GM12878 (cell line): ENCODE measurements around the gene SRPRB. TPM values are rescaled to one million over a fixed set of nuclear protein-coding genes. Genes with fewer than 3 reads are reported as not detected.

Experiments used
- ATAC-seq: fragments of 200-7000 bp; cut with Tn5 transposase; 3 replicates; pipeline ENCODE4 v1.9.1; 2020; ENCODE audit warnings: mild to moderate bottlenecking, moderate library complexity
- BruUV-seq: library from RNA; stranded (reverse); fragments of 400-500 nt; replicated peaks from 2 replicates; lab custom pipeline; 2021; lab: Mats Ljungman, UMichigan
- CTCF ChIA-PET: fragments of 300-600 bp; sonication (Branson Sonifier 250); formaldehyde crosslinking; extraction: SDS; loops from one replicate; lab custom pipeline; 2021; ENCODE audit warnings: inconsistent platforms; lab: Yijun Ruan, JAX
- POLR2A ChIA-PET: fragments of 350-600 bp; formaldehyde crosslinking; extraction: SDS; loops from one replicate; lab custom pipeline; 2021; ENCODE audit warnings: inconsistent platforms; lab: Charles Lee
- RAD21 ChIA-PET: fragments of 300-600 bp; sonication (Branson Sonifier 250); formaldehyde crosslinking; loops from one replicate; lab custom pipeline; 2023; ENCODE audit warnings: antibody characterized with exemption; ENCODE audit not compliant: unreplicated experiment; lab: Charles Lee
- SMC1A ChIA-PET: fragments of 300-600 bp; sonication (Branson Sonifier 250); formaldehyde crosslinking; loops from one replicate; lab custom pipeline; 2023; ENCODE audit not compliant: unreplicated experiment, uncharacterized antibody; lab: Charles Lee
- DNase-seq: peaks from one replicate; pipeline ENCODE4 v3.0.0-alpha.2; 2011; ENCODE audit warnings: low read depth, low spot score
- FAIRE-seq: peaks from 3 replicates; lab custom pipeline; 2011; peaks lifted over from hg19 to GRCh38; lab: Jason Lieb, UNC
- H2AFZ ChIP-seq: 2 replicates; pipeline ENCODE4 v1.6.0; 2011; ENCODE audit warnings: low read depth, low read length, control low read depth; ENCODE audit not compliant: control insufficient read depth
- H3K27ac ChIP-seq: 2 replicates; pipeline ENCODE4 v1.5.1; 2011; ENCODE audit warnings: control low read depth; ENCODE audit not compliant: control insufficient read depth, insufficient read depth
- H3K27me3 ChIP-seq, 2 experiments: replicated peaks in 1 of 2; 2 replicates each; pipeline versions ENCODE4 v1.6.0 to v1.6.1; 2011; ENCODE audit warnings: low read length in 1 of 2; ENCODE audit not compliant: control insufficient read depth in 2 of 2, insufficient read depth in 2 of 2
- H3K36me3 ChIP-seq, 2 experiments: 2 replicates each; pipeline ENCODE4 v1.5.1; 2011; ENCODE audit warnings: low read length in 1 of 2; ENCODE audit not compliant: control insufficient read depth in 2 of 2, insufficient read depth in 2 of 2
- H3K4me1 ChIP-seq: 2 replicates; pipeline ENCODE4 v1.6.1; 2011; ENCODE audit warnings: mild to moderate bottlenecking, low read length, moderate library complexity, mixed read lengths; ENCODE audit not compliant: control insufficient read depth, insufficient read depth
- H3K4me2 ChIP-seq: 2 replicates; pipeline ENCODE4 v1.6.0; 2011; ENCODE audit warnings: control low read depth; ENCODE audit not compliant: control insufficient read depth, insufficient read depth
- H3K4me3 ChIP-seq: fragments of 200-600 bp; sonication (generic); 2 replicates; pipeline ENCODE4 v1.5.1; 2016
- H3K79me2 ChIP-seq: 2 replicates; pipeline ENCODE4 v1.6.0; 2011; ENCODE audit warnings: low read length; ENCODE audit not compliant: control insufficient read depth, insufficient read depth
- H3K9ac ChIP-seq: 2 replicates; pipeline ENCODE4 v1.8.0; 2011; ENCODE audit warnings: low read length, control low read depth, mixed read lengths; ENCODE audit not compliant: control insufficient read depth, insufficient read depth
- H3K9me3 ChIP-seq: replicated peaks from 3 replicates; pipeline ENCODE4 v1.5.1; 2011; ENCODE audit warnings: mild to moderate bottlenecking, low read length; ENCODE audit not compliant: control insufficient read depth, insufficient read depth
- H4K20me1 ChIP-seq: 2 replicates; pipeline ENCODE4 v1.6.0; 2011; ENCODE audit not compliant: control insufficient read depth, insufficient read depth
- EP300 ChIP-seq, 2 experiments: fragments of 150-350 bp in 1 of 2; IDR thresholded peaks; 2 replicates each; pipeline ENCODE4 v1.6.1; 2011 to 2012; ENCODE audit warnings: low read depth in 2 of 2, low read length in 2 of 2, borderline replicate concordance in 1 of 2, improper control_type of control experiment in 1 of 2, inconsistent platforms in 1 of 2; ENCODE audit not compliant: control insufficient read depth in 1 of 2
- RAD51 ChIP-seq: fragments of 450-650 bp; IDR thresholded peaks from 2 replicates; pipeline ENCODE4 v1.6.1; 2016; ENCODE audit warnings: moderate library complexity, mild to moderate bottlenecking, inconsistent platforms
- SMAD5 ChIP-seq: IDR thresholded peaks from 2 replicates; pipeline ENCODE4 v1.6.1; 2016; ENCODE audit warnings: antibody characterized with exemption, low read depth
- SRF ChIP-seq, 2 experiments: IDR thresholded peaks; 2 replicates each; pipeline ENCODE4 v1.6.1; 2011; ENCODE audit warnings: low read depth in 2 of 2, low read length in 2 of 2, mild to moderate bottlenecking in 1 of 2, moderate library complexity in 1 of 2
- WGBS: methylation state at CpG from one replicate; pipeline ENCODE4 v1.1.6; 2016; ENCODE audit warnings: low lambda C conversion rate; ENCODE audit not compliant: insufficient replicate concordance, insufficient coverage; ENCODE audit errors: missing lambda C conversion rate; 5-methylcytosine and 5-hydroxymethylcytosine counted together
- in situ Hi-C: fragments of 300-500 bp; cut with MboI; formaldehyde crosslinking; loops from 9 replicates; pipeline ENCODE4 v1.14.3; 2018; ENCODE audit warnings: mixed read lengths
- intact Hi-C: fragments of 100-400 bp; cut with micrococcal nuclease; formaldehyde crosslinking; loops from one replicate; pipeline ENCODE4 v1.14.2; 2022; ENCODE audit not compliant: unreplicated experiment
- polyA plus RNA-seq, 11 experiments: library from polyadenylated mRNA; depleted of rRNA in 4 of 11; unstranded in 6 of 11; stranded (reverse) in 5 of 11; fragments of >200 nt; fragmentation: Nextera tagmentation in 4 of 11; fragmentation: Illumina TruSeq in 1 of 11; extraction: Ambion mirVana in 4 of 11; extraction: Trizol in 1 of 11; gene quantifications; 1 replicate in 1 of 11; 2 replicates in 10 of 11; pipeline versions ENCODE4 v1.2.1 to v1.2.3, GENCODE V29; 2011 to 2016; ENCODE audit warnings: inconsistent platforms in 2 of 11, missing spikeins in 2 of 11, low read depth in 1 of 11
- total RNA-seq, 4 experiments: library from RNA; depleted of rRNA in 3 of 4; stranded (reverse); fragments of >200 nt in 3 of 4; fragmentation: Illumina TruSeq in 1 of 4; extraction: Trizol in 1 of 4; gene quantifications; 2 replicates each; pipeline versions ENCODE4 v1.2.1 to v1.2.3, GENCODE V29; 2013 to 2021
- TF ChIP-seq, protein P1 (sequence below): fragments of 450-650 bp; IDR thresholded peaks from 2 replicates; pipeline ENCODE4 v1.6.1; 2016; ENCODE audit warnings: mild to moderate bottlenecking, moderate library complexity, borderline replicate concordance
- TF ChIP-seq, protein P2 (sequence below), 3 experiments: IDR thresholded peaks in 2 of 3; conservative IDR thresholded peaks in 1 of 3; 2 replicates each; pipeline ENCODE4 v1.5.1; 2011; ENCODE audit warnings: low read depth in 3 of 3, low read length in 3 of 3, mild to moderate bottlenecking in 3 of 3, control low read depth in 2 of 3, moderate library complexity in 2 of 3, inconsistent platforms in 1 of 3, mixed read lengths in 1 of 3; ENCODE audit not compliant: control insufficient read depth in 2 of 3, insufficient read depth in 1 of 3; ENCODE audit errors: extremely low read depth in 1 of 3
- TF ChIP-seq, protein P3 (sequence below): fragments of 150-350 bp; IDR thresholded peaks from 2 replicates; pipeline ENCODE4 v1.6.1; 2016; ENCODE audit warnings: low read depth, low read length

SRPRB gene
- total and polyA plus RNA-seq, 10 of the 15 experiments (the other 5 are each of a cell fraction or from before 2014, with no cell fraction given) = 30.6 to 107 (median 46.6) TPM

DNA sequence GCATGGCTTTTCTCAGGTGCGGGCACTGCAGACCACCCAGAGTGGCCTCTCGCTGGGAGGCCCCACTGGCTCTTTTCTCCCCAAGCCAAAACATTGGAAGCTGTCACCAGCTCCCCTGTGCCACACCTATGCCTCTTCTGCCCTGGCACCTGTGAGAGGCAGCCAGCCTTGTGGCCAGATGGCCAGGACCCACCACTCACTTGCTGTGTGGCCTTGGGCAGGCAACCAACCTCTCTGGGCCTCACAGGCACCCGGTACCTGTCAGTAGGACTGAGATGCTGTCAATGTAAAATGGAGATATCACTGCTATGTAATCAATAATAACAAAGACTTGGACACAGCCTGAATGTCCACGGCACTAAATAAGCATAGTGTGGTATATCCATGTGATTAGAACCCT is 36.5 kb downstream of the SRPRB start (continued):
- TF ChIP-seq SRF (IDR thresholded peaks at IDR 0.05; ENCODE audit: low read depth in 2 of 2, low read length in 2 of 2) = no peak
- TF ChIP-seq, protein P1, sequence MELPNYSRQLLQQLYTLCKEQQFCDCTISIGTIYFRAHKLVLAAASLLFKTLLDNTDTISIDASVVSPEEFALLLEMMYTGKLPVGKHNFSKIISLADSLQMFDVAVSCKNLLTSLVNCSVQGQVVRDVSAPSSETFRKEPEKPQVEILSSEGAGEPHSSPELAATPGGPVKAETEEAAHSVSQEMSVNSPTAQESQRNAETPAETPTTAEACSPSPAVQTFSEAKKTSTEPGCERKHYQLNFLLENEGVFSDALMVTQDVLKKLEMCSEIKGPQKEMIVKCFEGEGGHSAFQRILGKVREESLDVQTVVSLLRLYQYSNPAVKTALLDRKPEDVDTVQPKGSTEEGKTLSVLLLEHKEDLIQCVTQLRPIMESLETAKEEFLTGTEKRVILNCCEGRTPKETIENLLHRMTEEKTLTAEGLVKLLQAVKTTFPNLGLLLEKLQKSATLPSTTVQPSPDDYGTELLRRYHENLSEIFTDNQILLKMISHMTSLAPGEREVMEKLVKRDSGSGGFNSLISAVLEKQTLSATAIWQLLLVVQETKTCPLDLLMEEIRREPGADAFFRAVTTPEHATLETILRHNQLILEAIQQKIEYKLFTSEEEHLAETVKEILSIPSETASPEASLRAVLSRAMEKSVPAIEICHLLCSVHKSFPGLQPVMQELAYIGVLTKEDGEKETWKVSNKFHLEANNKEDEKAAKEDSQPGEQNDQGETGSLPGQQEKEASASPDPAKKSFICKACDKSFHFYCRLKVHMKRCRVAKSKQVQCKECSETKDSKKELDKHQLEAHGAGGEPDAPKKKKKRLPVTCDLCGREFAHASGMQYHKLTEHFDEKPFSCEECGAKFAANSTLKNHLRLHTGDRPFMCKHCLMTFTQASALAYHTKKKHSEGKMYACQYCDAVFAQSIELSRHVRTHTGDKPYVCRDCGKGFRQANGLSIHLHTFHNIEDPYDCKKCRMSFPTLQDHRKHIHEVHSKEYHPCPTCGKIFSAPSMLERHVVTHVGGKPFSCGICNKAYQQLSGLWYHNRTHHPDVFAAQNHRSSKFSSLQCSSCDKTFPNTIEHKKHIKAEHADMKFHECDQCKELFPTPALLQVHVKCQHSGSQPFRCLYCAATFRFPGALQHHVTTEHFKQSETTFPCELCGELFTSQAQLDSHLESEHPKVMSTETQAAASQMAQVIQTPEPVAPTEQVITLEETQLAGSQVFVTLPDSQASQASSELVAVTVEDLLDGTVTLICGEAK = no peak
- TF ChIP-seq RAD51 = no peak

DNA sequence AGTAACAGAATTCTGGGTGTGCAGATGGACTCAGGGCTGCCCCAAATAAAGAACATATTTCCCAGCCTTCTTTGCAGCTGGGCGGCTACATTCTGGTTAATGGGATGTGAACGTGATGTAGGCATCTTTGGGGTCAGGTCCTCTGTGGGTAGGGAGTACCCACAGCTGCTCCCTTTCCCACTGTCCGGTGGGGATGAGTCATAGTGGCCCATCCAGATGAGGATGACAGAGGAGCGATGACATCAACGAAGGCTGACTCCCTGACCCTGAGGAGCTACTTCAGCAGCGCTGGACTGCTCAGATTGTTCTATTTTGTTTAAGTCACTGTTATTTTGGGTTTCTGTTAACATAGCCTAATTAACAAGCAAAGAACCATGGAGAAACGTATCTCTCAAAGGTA is 38.0 kb downstream of the SRPRB start:
- ChIA-PET SMC1A (no interaction called here), RAD21 (no interaction called here), POLR2A (no interaction called here), CTCF (interaction anchor here (1.2 kb wide), 1 partner anchor 25 kb away, joined by 3 read pairs; no protein-coding TSS in a partner anchor)
- Histone ChIP-seq H3K4me3 (no peak overlapping the region), H3K9me3 (no peaks in the 10 kb centered on the region), H3K4me1 (no peaks in the 10 kb centered on the region), H2AFZ (no peak overlapping the region), H3K27me3 (peaks cover under 1 to 5% of the 10 kb centered on the region in 2 experiments), H3K9ac (no peak overlapping the region), H3K4me2 (no peak overlapping the region), H4K20me1 (no peaks in the 10 kb centered on the region), H3K36me3 (no peaks in the 10 kb centered on the region; a peak in 1 of 4 replicates), H3K79me2 (no peaks in the 10 kb centered on the region), H3K27ac (no peak overlapping the region)
- BruUV-seq = no TSS peak
- WGBS = 69% methylated on average over 7 of the region's 7 CpGs
- DNase-seq (no peak), FAIRE-seq (no peak), ATAC-seq (no peak)
- in situ Hi-C loops (no loop called here), intact Hi-C loops (no loop called here)
- no peak for TF ChIP-seq SMAD5
- TF ChIP-seq, protein P2, sequence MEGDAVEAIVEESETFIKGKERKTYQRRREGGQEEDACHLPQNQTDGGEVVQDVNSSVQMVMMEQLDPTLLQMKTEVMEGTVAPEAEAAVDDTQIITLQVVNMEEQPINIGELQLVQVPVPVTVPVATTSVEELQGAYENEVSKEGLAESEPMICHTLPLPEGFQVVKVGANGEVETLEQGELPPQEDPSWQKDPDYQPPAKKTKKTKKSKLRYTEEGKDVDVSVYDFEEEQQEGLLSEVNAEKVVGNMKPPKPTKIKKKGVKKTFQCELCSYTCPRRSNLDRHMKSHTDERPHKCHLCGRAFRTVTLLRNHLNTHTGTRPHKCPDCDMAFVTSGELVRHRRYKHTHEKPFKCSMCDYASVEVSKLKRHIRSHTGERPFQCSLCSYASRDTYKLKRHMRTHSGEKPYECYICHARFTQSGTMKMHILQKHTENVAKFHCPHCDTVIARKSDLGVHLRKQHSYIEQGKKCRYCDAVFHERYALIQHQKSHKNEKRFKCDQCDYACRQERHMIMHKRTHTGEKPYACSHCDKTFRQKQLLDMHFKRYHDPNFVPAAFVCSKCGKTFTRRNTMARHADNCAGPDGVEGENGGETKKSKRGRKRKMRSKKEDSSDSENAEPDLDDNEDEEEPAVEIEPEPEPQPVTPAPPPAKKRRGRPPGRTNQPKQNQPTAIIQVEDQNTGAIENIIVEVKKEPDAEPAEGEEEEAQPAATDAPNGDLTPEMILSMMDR (IDR thresholded peaks at IDR 0.05 in 2 of 3, conservative IDR thresholded peaks at IDR 0.05 in 1 of 3; ENCODE audit: control insufficient read depth in 2 of 3, extremely low read depth in 1 of 3, insufficient read depth in 1 of 3, low read depth in 3 of 3, low read length in 3 of 3) = no peak
- TF ChIP-seq EP300 (IDR thresholded peaks at IDR 0.05; ENCODE audit: borderline replicate concordance in 1 of 2, control insufficient read depth in 1 of 2, low read depth in 2 of 2, low read length in 2 of 2) = no peak
- TF ChIP-seq, protein P3, sequence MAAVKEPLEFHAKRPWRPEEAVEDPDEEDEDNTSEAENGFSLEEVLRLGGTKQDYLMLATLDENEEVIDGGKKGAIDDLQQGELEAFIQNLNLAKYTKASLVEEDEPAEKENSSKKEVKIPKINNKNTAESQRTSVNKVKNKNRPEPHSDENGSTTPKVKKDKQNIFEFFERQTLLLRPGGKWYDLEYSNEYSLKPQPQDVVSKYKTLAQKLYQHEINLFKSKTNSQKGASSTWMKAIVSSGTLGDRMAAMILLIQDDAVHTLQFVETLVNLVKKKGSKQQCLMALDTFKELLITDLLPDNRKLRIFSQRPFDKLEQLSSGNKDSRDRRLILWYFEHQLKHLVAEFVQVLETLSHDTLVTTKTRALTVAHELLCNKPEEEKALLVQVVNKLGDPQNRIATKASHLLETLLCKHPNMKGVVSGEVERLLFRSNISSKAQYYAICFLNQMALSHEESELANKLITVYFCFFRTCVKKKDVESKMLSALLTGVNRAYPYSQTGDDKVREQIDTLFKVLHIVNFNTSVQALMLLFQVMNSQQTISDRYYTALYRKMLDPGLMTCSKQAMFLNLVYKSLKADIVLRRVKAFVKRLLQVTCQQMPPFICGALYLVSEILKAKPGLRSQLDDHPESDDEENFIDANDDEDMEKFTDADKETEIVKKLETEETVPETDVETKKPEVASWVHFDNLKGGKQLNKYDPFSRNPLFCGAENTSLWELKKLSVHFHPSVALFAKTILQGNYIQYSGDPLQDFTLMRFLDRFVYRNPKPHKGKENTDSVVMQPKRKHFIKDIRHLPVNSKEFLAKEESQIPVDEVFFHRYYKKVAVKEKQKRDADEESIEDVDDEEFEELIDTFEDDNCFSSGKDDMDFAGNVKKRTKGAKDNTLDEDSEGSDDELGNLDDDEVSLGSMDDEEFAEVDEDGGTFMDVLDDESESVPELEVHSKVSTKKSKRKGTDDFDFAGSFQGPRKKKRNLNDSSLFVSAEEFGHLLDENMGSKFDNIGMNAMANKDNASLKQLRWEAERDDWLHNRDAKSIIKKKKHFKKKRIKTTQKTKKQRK = no peak
